Stimulated activated naive CD4-positive, alpha-beta T cell (primary cell): Measurements from ENCODE around the gene FAM118B.
"Not testable (repeated sequence)": the region's sequence is repeated elsewhere in the genome, so short reads cannot be mapped to it uniquely, and the experiment has no call there.

ENCODE experiments used
- DNase-seq, 6 experiments: peaks; one replicate each; lab custom pipeline; 2025; lab: John Stamatoyannopoulos, UW

FAM118B gene

GRCh38 chr11:126217491-126217890 is 5.9 kb downstream of the FAM118B start:
- no peak for DNase-seq

- no peak for DNase-seq
These were observed 8.0 kb downstream of the FAM118B start for GRCh38 chr11:126219547-126219946.

GRCh38 chr11:126224647-126225294 is 13.2 kb downstream of the FAM118B start:
- no peak for DNase-seq

GRCh38 chr11:126225295-126225665 is 13.7 kb downstream of the FAM118B start:
- DNase-seq: no peak

GRCh38 chr11:126226334-126227084 is 14.9 kb downstream of the FAM118B start:
- DNase-seq: no peak

- DNase-seq: no peak
These were observed 18.4 kb downstream of the FAM118B start for GRCh38 chr11:126229858-126230540.

GRCh38 chr11:126231725-126232459 is 20.3 kb downstream of the FAM118B start:
- DNase-seq: no peak

- no peak for DNase-seq
These were observed 21.1 kb downstream of the FAM118B start for GRCh38 chr11:126232683-126233082.

- no peak for DNase-seq
These were observed 21.8 kb downstream of the FAM118B start for GRCh38 chr11:126233391-126233790.

GRCh38 chr11:126246636-126247035 is 35.1 kb downstream of the FAM118B start:
- DNase-seq: no peak

- DNase-seq: no peak
These were observed 41.7 kb downstream of the FAM118B start for GRCh38 chr11:126253265-126253664.

GRCh38 chr11:126254819-126255218 is 43.2 kb downstream of the FAM118B start:
- no peak for DNase-seq

- DNase-seq: not testable (repeated sequence)
These were observed 43.9 kb downstream of the FAM118B start for GRCh38 chr11:126255507-126255906.

- DNase-seq: no peak
These were observed 44.6 kb downstream of the FAM118B start for GRCh38 chr11:126256216-126256615.

- DNase-seq: no peak
These were observed 45.6 kb downstream of the FAM118B start for GRCh38 chr11:126257144-126257543.

- no peak for DNase-seq
These were observed 46.2 kb downstream of the FAM118B start for GRCh38 chr11:126257764-126258163.

- DNase-seq: no peak
These were observed 50.6 kb downstream of the FAM118B start for GRCh38 chr11:126262216-126262615.

- DNase-seq: no peak
These were observed 51.9 kb downstream of the FAM118B start for GRCh38 chr11:126263489-126263888.

- peak in 1 of 6 experiments; percentile 7 for DNase-seq
These were observed 54.2 kb downstream of the FAM118B start for GRCh38 chr11:126265811-126266210.

- DNase-seq: no peak
These were observed 56.1 kb downstream of the FAM118B start for GRCh38 chr11:126267650-126268049.

- no peak for DNase-seq
These were observed 56.8 kb downstream of the FAM118B start for GRCh38 chr11:126268361-126268707.
